GM18505 (cell line): Measurements from ENCODE around the gene DCDC2C.
"Not testable (repeated sequence)": the region's sequence is repeated elsewhere in the genome, so short reads cannot be mapped to it uniquely, and the experiment has no call there.

ENCODE experiments used
- ATAC-seq: cut with Tn5 transposase; IDR thresholded peaks from one replicate; pipeline ENCODE4 v1.9.1; 2021; ENCODE audit not compliant: unreplicated experiment
- POLR2A ChIP-seq: IDR thresholded peaks from 4 replicates; pipeline ENCODE4 v1.6.1; 2011; ENCODE audit warnings: borderline replicate concordance; ENCODE audit not compliant: insufficient read depth, insufficient read length; ENCODE audit errors: extremely low read depth

DCDC2C gene, protein sequence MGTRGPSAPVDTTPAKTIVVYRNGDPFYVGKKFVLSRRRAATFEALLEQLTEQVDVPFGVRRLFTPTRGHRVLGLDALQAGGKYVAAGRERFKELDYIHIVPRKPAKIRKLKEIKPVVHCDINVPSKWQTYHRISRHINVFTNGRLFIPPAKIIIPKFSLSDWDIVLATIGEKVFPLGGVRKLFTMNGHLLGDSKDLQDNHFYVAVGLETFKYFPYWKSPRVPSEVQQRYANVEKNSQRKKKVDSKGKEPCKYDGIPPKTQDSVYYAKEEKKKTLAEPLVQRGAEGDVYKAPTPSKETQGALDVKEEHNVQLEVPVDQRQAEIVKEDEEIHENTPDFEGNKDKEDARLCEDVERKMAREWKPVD

DNA sequence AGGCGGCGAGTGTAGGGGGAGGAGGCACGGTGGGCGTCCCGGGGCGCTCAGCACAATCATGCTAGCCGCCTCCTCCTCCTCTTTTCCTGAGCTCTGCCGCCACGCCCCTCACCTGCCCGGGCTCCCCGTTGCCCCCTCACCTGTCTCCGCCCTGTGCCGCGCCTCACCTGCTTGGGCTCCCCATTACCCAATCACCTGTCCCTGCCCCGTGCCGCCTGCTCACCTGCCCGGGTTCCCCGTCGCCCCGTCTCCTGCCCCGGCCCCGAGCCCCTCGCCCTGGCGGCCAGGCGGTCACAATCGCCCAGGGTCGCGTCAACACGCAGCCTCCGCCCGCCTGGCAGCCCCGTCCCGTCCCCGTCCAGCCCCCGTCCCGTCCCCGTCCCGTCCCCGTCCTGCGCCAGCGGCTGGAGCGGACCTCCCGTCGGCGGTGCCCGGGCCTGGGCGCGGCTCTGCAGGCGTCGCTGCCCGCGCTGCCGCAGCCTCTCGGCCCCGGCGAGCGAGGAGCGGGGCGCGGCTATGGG is at the start of gene DCDC2C:
TSS of gene DCDC2C (plus strand) at position 340 of the 521 bp plus-strand sequence. CDS start at position 517, 177 bp downstream.
- no peak for TF ChIP-seq POLR2A
- ATAC-seq = no peak

DNA sequence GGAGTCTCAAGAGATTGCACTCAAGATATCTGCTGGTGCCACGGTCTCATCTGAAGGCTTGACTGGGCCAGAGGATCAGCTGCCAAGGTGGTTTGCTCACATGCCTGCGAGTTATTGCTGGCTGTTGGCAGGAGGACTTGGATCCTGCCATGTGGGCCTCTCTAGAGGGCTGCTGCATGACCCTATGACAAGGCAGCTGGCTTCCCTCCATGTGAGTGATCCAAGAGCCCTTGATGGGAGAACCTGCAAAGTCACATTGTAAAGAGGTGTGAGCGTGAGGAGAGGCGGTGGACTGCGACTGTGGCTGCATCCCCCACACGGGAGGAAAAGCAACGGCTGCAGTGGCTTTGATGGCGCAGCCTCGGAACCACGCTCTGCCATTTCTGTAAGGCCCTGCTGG is 49.4 kb upstream of the DCDC2C start:
- no peak for ATAC-seq
- no peak for TF ChIP-seq POLR2A

DNA sequence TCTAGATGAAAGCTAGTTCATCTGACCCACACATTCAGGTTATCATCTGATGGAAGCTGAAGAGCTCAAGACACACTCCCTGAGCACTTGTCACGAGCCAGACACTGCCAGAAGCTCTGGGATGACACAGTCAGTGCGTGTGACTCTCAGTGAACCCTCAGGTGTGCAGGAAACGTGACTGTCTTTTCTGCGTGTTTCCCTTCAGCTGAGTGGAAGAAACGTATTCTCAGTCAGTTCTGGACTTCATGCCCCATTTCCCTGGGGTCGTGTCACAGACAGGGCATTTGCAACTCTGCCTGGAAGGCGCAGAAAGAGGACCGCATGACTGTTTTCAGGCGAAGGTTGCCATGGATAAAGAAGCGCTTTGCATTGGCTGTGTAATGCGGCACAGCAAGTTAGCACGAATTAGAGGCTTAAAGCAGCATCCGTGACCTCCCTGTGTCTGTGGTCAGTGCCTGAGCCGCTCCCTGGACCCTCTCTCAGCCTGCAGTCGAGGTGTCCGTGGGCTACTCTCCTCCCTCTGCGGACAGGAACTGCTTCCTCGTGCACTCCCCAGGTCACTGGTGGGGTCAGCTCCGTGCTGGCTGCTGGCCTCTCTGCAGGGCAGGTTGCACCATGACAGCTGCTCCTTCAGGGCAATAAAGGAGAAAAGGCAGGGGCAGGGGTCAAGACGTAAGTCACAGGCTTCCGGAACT is 48.7 kb upstream of the DCDC2C start:
- no peak for TF ChIP-seq POLR2A
- ATAC-seq = no peak

DNA sequence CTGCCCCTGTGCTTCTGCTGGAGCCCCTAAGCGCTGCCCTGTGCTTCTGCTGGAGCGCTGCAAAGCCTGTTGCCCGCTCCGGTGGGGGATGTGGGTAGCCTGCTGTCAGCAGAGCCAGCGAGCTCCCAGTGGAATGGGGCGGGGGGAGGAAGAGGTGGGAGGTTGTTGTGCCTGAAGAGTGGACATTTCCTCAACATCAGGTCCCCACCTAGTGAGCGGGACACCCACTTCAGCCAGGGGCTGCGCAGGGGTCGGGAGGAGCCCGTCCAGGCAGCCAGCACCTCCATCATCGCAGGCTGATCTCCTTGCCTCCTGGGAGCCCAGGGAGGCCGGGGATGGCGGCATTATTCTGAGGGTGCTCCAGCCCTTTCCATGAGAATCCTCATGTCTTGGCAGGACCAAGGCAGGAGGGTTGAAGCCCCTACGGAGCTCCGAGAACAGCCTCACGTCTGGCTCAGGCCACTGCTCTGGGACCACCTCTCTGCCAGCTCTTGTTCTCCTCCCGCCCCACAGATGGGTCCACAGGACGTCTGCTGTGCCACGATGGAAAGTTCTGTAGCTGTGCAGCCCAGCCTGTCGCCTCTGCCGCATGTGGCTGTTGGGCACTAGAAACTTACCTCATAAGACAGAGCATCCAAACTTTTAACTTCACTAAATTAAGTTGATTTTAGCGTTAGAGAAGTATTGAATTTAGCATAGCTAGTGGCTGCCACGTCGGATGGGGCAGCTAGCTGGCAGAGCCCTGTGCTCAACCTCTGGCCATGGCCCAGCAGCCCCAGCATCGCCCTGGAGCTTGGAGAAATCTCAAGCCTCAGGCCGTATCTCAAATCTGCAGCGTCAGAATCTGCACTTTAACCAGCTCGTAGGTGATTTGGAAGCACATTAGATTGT is 47.3 kb upstream of the DCDC2C start:
- ATAC-seq = no peak

DNA sequence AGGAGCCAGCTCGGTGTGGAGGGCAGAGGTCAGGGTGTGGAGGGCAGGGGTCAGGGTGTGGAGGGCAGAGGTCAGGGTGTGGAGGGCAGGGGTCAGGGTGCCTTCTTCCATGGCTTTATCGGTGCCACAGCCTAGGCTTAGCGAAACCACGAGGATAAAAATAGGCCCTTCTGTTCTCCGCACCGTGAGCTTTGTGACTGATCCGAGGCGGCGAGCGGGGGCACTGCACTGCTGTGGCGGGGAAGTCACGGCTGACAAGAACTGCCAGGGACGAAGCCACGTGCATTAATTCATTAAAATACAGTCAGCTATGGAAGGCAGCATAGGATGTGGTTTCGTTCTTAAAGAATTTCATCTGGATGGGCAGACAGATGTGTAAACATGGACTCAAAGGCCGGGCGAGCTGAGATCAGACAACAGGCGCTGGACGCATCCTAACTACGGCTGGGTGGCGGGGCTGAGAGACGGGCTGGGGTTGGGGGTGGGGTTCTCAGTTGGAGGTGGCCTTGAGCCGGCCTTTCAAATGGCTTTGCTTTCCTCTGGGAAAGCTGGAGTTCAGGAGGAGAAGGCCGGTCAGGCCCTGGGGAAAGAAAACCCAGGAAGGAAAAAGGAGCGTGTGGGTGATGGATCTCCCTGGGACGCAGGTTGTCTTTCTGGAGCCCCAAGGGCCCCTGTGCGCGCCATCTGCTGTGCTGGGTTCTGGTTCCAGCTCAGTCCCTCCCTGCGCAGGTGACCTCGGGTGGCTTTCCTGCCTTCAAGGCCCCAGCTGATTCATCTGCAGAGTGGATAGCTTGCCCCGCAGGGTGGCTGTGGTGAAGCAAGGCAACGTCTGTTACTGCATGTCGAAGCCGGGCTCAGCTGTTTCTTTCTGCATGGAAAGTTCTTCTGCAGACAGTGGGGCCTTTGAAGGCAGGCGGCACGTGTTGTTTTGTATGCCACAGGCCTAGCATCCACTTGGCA is 46.3 kb upstream of the DCDC2C start:
- no peak for TF ChIP-seq POLR2A

More for the DNA sequence above, 47.3 kb upstream of the DCDC2C start:
- no peak for TF ChIP-seq POLR2A

DNA sequence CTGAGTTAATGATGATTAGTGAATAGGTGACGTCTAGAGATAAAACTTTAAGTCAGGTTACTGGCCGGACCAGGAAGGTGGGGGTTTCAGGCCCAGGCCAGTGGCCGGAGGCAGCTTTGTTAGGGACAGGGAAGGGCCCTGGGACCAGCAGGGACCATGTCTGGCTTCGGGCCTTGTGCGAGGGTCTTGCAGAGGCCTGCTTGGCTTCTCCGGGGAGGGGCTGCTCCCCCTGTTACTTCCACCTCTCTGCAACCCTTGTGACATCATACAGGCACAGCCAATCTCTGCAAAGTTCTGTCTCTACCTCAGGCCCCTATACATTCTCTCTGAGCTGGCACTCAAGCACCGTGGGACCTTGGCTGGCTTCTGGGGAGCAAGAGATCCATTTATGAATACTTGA is 45.5 kb upstream of the DCDC2C start, which contains the start of gene ALLC:
TSS of gene ALLC (plus strand) at position 320 of the 400 bp plus-strand sequence. CDS start 12,958 bp downstream, outside the sequence.
- TF ChIP-seq POLR2A = no peak

More for the DNA sequence above, 46.3 kb upstream of the DCDC2C start:
- ATAC-seq = no peak

DNA sequence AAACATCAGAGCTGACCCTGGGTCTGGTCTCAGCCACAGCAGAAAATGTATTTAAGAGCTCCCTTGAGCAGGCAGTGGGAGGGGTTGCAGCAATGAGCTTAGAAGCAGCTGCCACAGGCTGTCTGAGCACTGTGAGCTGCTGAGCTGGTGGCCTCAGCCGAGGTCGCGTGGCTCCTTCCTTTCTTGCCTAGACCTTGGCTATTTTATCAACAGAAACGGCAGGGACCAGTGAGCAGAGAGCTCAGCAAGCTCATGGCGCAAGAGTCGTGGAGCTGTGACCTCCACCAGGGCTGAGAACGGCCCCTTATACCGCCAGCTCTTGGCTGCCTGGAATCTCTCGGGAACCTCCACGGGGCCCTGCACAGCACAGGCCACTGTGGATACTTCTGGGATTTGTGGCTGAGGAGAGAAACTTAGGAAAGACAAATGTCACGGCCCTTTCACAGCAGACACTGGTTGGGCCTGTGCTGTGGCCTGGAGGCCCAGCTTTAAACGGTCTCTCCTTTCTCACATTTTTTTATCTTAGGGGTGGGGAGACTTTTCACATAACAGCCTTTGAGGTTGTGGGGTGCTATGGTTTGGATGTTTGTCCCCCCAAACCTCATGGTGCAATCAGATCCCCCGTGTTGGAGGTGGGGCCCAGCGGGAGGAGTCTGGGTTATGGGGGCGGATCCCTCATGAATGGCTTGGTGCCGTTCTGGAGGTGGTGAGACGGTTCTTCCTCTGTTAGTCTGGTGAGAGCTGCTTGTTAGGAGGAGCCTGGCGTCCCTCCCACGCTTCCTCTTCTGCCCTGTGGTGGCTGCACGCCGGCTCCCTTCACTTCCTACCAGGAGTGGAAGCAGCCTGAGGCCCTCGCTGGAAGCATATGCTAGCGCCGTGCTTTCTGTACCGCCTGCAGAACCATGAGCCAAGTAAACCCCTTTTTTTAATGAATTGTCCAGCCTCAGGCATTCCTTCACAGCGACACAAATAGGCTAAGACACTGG is 43.6 kb upstream of the DCDC2C start:
- no peak for ATAC-seq
- no peak for TF ChIP-seq POLR2A

More for the DNA sequence above, 45.5 kb upstream of the DCDC2C start, which contains the start of gene ALLC:
- ATAC-seq = no peak

DNA sequence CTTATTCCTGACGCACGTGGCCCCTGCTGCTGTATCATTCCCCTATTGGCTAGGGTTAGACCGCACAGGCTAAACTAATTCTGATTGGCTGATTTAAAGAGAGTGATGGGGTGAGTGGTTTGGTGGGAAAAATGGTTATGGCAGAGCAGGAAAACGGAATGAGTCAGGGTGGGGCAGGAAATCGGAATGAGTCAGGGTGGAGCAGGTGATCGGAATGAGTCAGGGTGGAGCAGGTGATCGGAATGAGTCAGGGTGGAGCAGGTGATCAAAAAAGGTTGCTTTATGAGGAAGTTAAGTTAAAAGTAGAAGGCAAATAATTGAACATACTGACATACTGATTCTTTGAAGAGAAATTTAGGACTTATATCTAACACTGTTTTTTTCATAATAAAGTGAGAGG is 42.7 kb upstream of the DCDC2C start:
- ATAC-seq = not testable (repeated sequence)

DNA sequence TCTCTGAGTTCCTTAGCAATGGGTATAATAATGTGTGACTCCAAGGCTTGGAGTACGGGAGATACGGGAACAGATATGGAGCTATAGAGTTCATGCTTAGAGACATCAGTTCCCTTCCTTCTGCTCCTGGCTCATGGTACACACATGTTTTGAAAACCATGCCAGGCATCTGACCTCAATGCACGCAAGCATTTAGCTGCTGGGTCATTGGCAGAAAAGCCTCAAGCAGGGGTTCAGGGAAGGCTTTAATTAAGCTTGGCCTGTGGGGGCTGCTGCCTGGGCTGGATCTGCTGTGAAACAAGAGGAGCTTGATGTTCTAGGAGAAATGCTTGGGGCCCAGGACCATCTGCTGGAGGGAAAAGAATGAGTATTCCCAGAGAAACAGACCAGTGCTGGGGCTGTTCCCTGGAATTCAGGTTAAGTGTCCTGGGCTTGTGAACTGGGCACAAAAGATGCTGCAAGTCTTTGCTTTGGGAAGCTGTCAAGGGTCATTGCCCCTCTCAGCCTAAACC is 42.2 kb upstream of the DCDC2C start:
- ATAC-seq = no peak
- no peak for TF ChIP-seq POLR2A

DNA sequence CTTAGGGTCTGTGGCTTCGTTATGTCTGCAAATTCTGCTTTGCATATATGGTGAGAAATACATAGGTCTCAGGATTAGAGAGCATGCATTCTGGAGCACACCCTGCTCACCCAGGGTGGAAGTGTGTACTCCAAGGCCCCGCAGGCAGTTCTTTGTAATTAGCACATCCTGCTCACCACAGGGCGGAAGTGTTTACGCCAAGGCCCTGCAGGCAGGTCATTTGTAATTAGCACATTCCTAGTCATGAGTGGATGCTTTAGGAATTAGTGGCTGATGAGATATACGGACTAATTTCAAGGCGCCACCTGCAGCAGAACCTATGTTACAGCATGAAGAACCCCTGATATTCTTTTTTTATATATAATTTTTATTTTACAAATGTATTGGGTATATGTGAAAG is 41.1 kb upstream of the DCDC2C start:
- no peak for ATAC-seq
- TF ChIP-seq POLR2A = no peak

DNA sequence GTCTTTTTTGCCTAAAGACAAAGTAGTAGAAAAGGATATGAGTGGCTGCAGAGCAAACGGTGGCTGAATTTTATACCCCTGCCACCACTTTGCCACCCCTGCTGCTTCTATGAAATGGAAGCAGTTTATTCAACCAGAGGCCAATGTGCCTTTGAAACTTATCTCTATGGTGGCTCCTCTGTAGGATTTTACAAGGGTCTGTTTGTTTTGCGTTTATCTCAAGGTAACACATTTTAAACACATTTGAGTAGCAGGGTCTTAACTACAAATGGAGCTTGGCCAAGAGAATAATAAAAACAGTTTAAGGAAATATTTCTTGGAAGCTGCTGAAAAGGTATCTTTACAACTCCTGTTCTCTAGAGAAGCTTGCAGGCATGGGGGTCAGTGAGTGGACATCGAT is 39.3 kb upstream of the DCDC2C start:
- TF ChIP-seq POLR2A = no peak
- ATAC-seq = no peak
